ENCODE data around the gene DNASE1L3.

DNA sequence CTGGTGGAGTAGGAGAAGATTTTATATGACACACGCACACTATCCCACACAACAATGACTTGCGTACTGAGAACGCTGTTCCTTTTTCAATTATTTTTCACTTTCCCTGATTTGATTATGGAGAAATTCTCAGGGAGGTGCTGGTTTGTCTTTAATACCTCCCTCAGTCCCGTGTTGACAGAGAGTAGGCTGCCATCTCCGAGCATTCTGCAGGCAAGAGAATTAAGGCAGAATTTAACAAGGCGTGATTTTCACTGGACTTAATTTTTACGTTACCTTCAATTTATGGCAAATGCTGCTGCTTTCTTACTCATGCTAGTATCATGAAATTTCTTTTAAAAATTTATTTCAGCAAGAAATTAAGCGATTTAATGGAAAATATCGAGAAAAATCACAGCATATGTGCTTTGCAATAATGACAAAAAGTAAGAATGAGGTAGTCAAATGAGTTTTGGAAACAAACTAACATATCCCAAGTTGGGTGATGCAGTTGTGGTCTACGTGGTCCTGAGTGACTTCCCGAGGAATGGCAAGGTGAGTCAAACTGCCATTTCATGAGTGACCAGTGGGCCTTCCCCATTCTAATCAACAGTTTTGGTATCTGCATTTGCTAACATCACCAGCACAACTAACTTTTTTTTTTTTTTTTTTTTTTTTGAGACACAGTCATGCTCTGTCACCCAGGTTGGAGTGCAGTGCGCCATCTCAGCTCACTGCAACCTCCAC lies 16.9 kb downstream of the DNASE1L3 start:
- TF ChIP-seq, protein P1, sequence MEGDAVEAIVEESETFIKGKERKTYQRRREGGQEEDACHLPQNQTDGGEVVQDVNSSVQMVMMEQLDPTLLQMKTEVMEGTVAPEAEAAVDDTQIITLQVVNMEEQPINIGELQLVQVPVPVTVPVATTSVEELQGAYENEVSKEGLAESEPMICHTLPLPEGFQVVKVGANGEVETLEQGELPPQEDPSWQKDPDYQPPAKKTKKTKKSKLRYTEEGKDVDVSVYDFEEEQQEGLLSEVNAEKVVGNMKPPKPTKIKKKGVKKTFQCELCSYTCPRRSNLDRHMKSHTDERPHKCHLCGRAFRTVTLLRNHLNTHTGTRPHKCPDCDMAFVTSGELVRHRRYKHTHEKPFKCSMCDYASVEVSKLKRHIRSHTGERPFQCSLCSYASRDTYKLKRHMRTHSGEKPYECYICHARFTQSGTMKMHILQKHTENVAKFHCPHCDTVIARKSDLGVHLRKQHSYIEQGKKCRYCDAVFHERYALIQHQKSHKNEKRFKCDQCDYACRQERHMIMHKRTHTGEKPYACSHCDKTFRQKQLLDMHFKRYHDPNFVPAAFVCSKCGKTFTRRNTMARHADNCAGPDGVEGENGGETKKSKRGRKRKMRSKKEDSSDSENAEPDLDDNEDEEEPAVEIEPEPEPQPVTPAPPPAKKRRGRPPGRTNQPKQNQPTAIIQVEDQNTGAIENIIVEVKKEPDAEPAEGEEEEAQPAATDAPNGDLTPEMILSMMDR (conservative IDR thresholded peaks at IDR 0.05 in 1 of 2, IDR thresholded peaks at IDR 0.05 in 1 of 2; ENCODE audit: low read depth in 1 of 2, low read length in 2 of 2), result no peak
- TF ChIP-seq EZH2 (IDR thresholded peaks at IDR 0.05; ENCODE audit: low read length, missing control alignments), result no peak

Data from fibroblast of lung (primary cell).